ENCODE measurements around the gene CROCC2.
A peak's percentile ranks its signal among the peaks of the same experiment; 100 is the strongest.
"Not testable (repeated sequence)": the region's sequence is repeated elsewhere in the genome, so short reads cannot be mapped to it uniquely, and the experiment has no call there.

The CROCC2 gene

GRCh38 chr2:240972636-240973521 lies 66.7 kb downstream of the CROCC2 start:
- DNase-seq = no peak

- no peak for DNase-seq
Observed at GRCh38 chr2:240974771-240975572, 68.8 kb downstream of the CROCC2 start.

GRCh38 chr2:240975903-240976302 lies 69.8 kb downstream of the CROCC2 start:
- not testable (repeated sequence) for DNase-seq

GRCh38 chr2:240981280-240981679 lies 75.1 kb downstream of the CROCC2 start:
- no peak for DNase-seq

- DNase-seq = no peak
Observed at GRCh38 chr2:240981871-240982800, 76.0 kb downstream of the CROCC2 start.

- DNase-seq = no peak
Observed at GRCh38 chr2:240982821-240983281, 76.7 kb downstream of the CROCC2 start.

- DNase-seq = peak; percentile 49
Observed at GRCh38 chr2:240983361-240983995, 77.3 kb downstream of the CROCC2 start.

- no peak for DNase-seq
Observed at GRCh38 chr2:240983996-240984498, 77.9 kb downstream of the CROCC2 start.

- no peak for DNase-seq
Observed at GRCh38 chr2:240985881-240986786, 80.0 kb downstream of the CROCC2 start.

GRCh38 chr2:240986787-240987411 lies 80.8 kb downstream of the CROCC2 start:
- no peak for DNase-seq

- DNase-seq = no peak
Observed at GRCh38 chr2:240987588-240987987, 81.5 kb downstream of the CROCC2 start.

GRCh38 chr2:240988146-240988545 lies 82.0 kb downstream of the CROCC2 start:
- DNase-seq = no peak

- no peak for DNase-seq
Observed at GRCh38 chr2:240988571-240989271, 82.6 kb downstream of the CROCC2 start.

- DNase-seq = peak; percentile 37
Observed at GRCh38 chr2:240989451-240990265, 83.5 kb downstream of the CROCC2 start.

- no peak for DNase-seq
Observed at GRCh38 chr2:240990266-240990529, 84.1 kb downstream of the CROCC2 start.

- no peak for DNase-seq
Observed at GRCh38 chr2:240990726-240991377, 84.7 kb downstream of the CROCC2 start.

- DNase-seq = no peak
Observed at GRCh38 chr2:240991378-240992263, 85.5 kb downstream of the CROCC2 start.
